ENCODE results near the gene ZIC1.

Gene ZIC1

GRCh38 chr3:147410116-147410525 is 956 bp downstream of the ZIC1 start:
- TF ChIP-seq CTCF (IDR thresholded peaks at IDR 0.05): no peak

- no peak for TF ChIP-seq CTCF (IDR thresholded peaks at IDR 0.05)
These were observed 1.5 kb downstream of the ZIC1 start for GRCh38 chr3:147410526-147411237.

DNA sequence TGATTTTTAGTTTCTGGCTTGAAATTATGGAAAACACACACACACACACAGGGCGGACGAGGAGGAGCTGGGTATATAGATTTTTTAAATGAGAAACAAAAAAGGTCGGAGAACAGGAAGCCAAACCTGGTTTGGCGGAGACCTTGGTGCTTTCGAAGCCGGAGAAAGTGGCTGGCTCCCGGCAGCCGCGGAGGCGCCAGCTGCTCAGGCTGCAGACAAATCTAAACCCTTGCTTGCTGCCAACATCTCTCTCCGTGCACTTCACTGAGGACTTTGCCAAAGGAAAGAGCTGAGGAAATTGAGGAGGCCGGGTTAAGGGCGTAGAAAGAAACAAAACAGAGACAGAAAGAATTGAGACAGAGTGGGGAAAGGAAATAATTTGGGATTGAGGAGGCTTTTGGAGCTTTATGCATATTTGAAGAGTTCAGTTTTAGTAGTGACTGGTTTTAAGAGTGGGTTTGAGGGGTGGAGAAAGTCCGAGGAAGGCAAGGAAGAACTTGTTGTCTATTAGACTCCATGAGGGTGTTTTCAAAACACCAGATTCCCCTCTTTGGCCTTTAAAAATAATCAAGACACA is 2.2 kb downstream of the ZIC1 start:
- no peak for TF ChIP-seq CTCF (IDR thresholded peaks at IDR 0.05)

DNA sequence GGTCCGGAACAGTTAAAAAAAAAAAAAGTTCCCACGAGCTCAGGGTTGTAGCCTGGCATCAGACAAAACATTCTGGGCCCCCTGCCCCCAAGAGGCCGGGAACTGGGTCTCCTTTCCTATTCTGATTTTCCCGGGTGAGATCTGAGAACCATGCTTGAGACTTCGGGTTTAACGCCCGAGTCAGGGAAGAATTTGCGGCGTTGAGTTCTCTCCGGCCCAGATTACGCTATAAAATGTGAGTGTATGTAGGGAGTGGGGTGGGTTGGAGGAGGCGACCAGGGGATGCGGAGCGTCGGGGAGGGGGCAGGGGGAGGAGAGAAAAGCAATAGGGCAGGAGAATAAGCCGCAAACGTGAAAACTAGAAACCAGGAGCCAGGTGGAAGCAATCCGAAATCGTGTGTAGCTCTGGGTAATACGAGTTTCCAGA is 2.7 kb downstream of the ZIC1 start:
- no peak for TF ChIP-seq CTCF (IDR thresholded peaks at IDR 0.05)

DNA sequence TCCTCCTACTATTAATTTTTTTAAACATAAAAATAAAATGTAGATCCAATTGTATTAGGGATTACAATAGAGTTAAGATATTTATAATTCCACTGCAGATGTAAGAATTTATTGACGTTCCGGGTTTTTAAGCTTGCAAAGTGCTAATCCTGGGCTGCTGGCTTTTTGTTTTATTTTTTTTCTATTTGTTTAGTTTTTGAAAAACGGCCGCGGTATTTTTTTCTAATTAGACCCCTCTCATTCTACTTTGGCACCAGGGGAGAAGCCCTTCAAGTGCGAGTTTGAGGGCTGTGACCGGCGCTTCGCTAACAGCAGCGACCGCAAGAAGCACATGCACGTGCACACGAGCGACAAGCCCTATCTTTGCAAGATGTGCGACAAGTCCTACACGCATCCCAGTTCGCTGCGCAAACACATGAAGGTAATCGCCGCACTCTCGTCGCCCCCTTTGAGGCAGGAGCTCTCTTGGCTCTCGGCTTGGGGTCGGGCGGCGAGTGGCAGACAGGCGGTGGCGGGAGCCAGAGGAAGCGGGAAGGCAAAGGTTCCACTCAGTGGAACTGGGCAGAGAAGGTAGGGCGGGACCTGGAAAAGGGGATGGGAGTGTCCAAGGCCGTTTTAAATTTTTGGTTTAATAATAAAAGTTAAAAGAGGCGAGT is 3.2 kb downstream of the ZIC1 start:
- TF ChIP-seq CTCF (IDR thresholded peaks at IDR 0.05): no peak

DNA sequence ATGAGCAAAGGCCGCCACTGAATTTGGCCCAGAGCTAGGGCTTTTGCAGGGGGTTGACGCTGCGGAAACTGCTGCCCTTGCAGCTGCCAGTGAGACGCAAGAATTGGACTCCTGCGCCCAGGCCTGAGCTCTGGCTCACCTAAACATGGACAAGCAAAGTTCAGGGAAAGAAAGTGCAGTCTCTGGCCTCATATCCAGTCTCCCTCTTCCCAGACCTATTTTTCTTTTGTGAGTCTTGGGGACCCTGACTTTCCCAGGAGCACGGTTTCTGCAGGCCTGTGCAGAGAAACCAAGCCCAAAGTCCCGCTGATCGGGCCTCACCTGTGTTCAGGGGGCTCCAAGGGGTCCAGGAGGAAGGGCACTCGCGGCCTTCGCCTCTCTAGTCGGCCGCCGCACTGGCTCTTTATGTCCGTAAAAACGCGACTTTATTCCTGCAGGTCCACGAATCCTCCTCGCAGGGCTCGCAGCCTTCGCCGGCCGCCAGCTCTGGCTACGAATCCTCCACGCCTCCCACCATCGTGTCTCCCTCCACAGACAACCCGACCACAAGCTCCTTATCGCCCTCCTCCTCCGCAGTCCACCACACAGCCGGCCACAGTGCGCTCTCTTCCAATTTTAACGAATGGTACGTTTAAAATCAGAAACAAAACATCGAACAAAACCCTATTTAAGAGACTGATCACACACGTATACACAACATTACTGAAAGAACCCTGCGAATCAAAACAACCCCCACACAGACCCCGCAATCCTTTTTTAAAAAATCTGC is 3.9 kb downstream of the ZIC1 start:
- no peak for TF ChIP-seq CTCF (IDR thresholded peaks at IDR 0.05)

GRCh38 chr3:147413686-147414389 is 4.7 kb downstream of the ZIC1 start:
- TF ChIP-seq CTCF (IDR thresholded peaks at IDR 0.05): no peak
